Skeletal muscle tissue (tissue), 4 donors: ENCODE data around the gene C14orf119. TPM values are rescaled to one million over a fixed set of nuclear protein-coding genes. Genes with fewer than 3 reads are reported as not detected.
A peak's percentile ranks its signal among the peaks of the same experiment; 100 is the strongest.

Experiments used
- H3K27ac ChIP-seq: one replicate; pipeline ENCODE4 v1.7.0; 2013; ENCODE audit warnings: mild to moderate bottlenecking, low read depth, low read length, inconsistent platforms
- H3K27me3 ChIP-seq, 3 donors: one replicate each; pipeline ENCODE4 v1.7.0; 2013; ENCODE audit warnings: low read length in 3 of 3; ENCODE audit not compliant: control insufficient read depth in 3 of 3, insufficient read depth in 3 of 3
- H3K36me3 ChIP-seq, 3 donors: one replicate each; pipeline ENCODE4 v1.7.0; 2013; ENCODE audit warnings: low read length in 3 of 3; ENCODE audit not compliant: control insufficient read depth in 3 of 3, insufficient read depth in 3 of 3
- H3K4me1 ChIP-seq, 3 donors: one replicate each; pipeline ENCODE4 v1.7.0; 2013; ENCODE audit warnings: low read length in 3 of 3, mild to moderate bottlenecking in 3 of 3; ENCODE audit not compliant: control insufficient read depth in 3 of 3, insufficient read depth in 3 of 3
- H3K4me3 ChIP-seq, 3 donors: one replicate each; pipeline ENCODE4 v1.7.0; 2013; ENCODE audit warnings: low read length in 3 of 3
- H3K9ac ChIP-seq, 3 donors: one replicate each; pipeline ENCODE4 v1.7.0; 2013; ENCODE audit warnings: low read length in 3 of 3, mild to moderate bottlenecking in 3 of 3, moderate library complexity in 2 of 3, low read depth in 1 of 3
- H3K9me3 ChIP-seq, 3 donors: one replicate each; pipeline ENCODE4 v1.7.0; 2013; ENCODE audit warnings: low read length in 3 of 3; ENCODE audit not compliant: control insufficient read depth in 3 of 3
- total RNA-seq: library from RNA; depleted of rRNA; stranded (reverse); fragments of >200 nt; gene quantifications from one replicate; pipeline ENCODE4 v1.2.3, GENCODE V29; 2014
- donor health status: Osteomylitis.

C14orf119 gene
- total RNA-seq, 1 donor from 2014 or later = 24.5 TPM

DNA sequence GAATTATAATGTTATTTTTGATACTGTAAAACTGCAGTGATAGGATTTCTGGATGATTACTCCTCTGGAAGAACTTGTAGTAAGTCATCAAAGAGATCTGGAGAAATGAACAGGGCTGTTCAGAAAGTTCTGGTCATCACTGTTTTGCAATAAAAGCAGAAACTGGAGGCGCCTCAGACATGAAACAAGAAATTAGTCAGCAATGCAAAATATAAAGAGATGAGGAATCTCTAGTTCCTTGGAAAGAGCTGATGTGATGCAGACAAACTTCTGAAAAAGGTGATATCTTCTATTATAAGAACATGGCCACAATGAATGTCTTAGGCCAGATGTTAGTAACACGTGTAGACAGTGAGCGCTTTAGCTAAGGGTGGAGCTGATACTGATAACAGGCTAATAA, 9.8 kb upstream of the C14orf119 start:
- no peak overlapping the region for H3K27ac ChIP-seq
- H3K4me3 ChIP-seq = no peak overlapping the region
- no peaks in the 10 kb centered on the region for H3K27me3 ChIP-seq
- H3K36me3 ChIP-seq = peaks cover 35 to 68% (median 57%) of the 10 kb centered on the region in 3 donors
- no peaks in the 10 kb centered on the region for H3K4me1 ChIP-seq
- H3K9me3 ChIP-seq = no peaks in the 10 kb centered on the region
- H3K9ac ChIP-seq = no peak overlapping the region

DNA sequence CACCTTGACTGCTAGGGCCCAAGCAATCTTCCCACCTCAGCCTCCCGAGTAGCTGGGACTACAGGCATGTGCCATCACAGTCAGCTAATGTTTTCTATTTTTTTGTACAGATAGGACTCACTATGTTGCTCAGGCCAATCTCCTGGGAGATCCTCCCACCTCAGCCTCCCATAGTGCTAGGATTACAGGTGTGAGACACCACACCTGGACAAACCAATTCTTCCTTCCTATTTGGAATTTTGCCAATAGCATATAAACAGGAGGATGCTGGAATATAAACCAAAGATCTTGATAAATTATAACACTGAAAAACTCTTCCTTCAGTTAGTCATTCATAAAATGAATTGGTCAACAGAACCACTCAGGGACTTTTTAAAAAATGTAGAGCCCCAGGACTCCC, 8.7 kb upstream of the C14orf119 start:
- H3K9ac ChIP-seq = no peak overlapping the region
- H3K27ac ChIP-seq = no peak overlapping the region
- no peaks in the 10 kb centered on the region for H3K4me1 ChIP-seq
- peaks cover 28 to 59% (median 57%) of the 10 kb centered on the region in 3 donors for H3K36me3 ChIP-seq
- H3K4me3 ChIP-seq = no peak overlapping the region
- no peaks in the 10 kb centered on the region for H3K9me3 ChIP-seq
- no peaks in the 10 kb centered on the region for H3K27me3 ChIP-seq

GRCh38 chr14:23089498-23090253, 5.6 kb upstream of the C14orf119 start:
- Histone ChIP-seq H3K27ac (no peak overlapping the region), H3K9ac (no peak overlapping the region), H3K36me3 (peaks cover 29 to 64% (median 62%) of the 10 kb centered on the region in 3 donors), H3K4me3 (no peak overlapping the region), H3K9me3 (no peaks in the 10 kb centered on the region), H3K27me3 (no peaks in the 10 kb centered on the region), H3K4me1 (peaks cover 10 to 18% (median 15%) of the 10 kb centered on the region in 3 donors)

DNA sequence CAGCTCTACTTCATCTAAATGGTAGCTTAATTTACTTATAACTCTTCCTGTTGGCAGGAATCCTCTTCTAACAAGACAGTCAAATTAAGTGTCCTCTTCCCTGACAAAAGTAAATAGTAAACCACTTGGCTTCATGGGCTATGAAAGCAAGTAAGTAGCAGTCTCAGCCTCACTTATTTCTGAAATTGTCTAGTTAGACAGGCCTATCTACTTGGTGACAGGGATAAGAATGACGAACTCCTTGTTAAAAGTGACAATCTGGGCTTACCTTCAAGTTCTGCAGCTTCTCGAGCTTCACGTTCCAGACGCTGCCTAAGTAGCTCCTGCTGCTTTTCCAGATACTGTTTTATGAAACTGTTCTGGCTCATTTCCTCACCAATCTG, 5.1 kb upstream of the C14orf119 start:
- Histone ChIP-seq H3K27ac (no peak overlapping the region), H3K36me3 (peaks cover 27 to 62% (median 62%) of the 10 kb centered on the region in 3 donors)

GRCh38 chr14:23091294-23092225, 3.7 kb upstream of the C14orf119 start:
- H3K27ac ChIP-seq = no peak overlapping the region

More for the DNA sequence above, 5.1 kb upstream of the C14orf119 start:
- H3K4me3 ChIP-seq = no peak overlapping the region
- H3K9ac ChIP-seq = no peak overlapping the region
- peaks cover 10 to 19% (median 15%) of the 10 kb centered on the region in 3 donors for H3K4me1 ChIP-seq
- H3K27me3 ChIP-seq = no peaks in the 10 kb centered on the region
- no peaks in the 10 kb centered on the region for H3K9me3 ChIP-seq

DNA sequence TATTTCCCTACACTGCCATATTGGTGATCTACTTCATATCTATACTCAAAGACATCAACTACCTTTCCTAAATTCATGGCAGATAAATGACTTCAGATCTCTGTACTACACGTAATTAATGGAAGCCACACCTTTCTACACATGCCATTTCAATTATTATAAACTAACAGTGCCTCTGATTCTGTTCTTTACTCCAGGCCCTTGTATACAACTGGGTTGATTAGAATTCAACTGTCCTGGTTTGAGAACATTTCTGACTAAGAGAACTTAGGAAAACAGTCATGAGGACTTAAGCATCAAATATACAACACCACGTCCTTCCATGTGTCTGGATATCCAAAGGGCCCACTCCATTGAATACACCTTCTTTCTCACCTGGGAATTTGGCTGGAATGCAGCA, 2.2 kb upstream of the C14orf119 start:
- H3K4me1 ChIP-seq = peaks cover 21 to 30% (median 22%) of the 10 kb centered on the region in 3 donors
- H3K9ac ChIP-seq = peak overlapping the region in 1 of 3 donors; percentile 98
- peaks cover 18 to 53% (median 45%) of the 10 kb centered on the region in 3 donors for H3K36me3 ChIP-seq
- no peaks in the 10 kb centered on the region for H3K9me3 ChIP-seq
- H3K4me3 ChIP-seq = peak overlapping the region in 1 of 3 donors; percentile 18
- H3K27ac ChIP-seq = no peak overlapping the region
- no peaks in the 10 kb centered on the region for H3K27me3 ChIP-seq

More at GRCh38 chr14:23091294-23092225, 3.7 kb upstream of the C14orf119 start:
- no peaks in the 10 kb centered on the region for H3K9me3 ChIP-seq
- H3K36me3 ChIP-seq = peaks cover 20 to 51% (median 50%) of the 10 kb centered on the region in 3 donors
- H3K9ac ChIP-seq = no peak overlapping the region
- no peaks in the 10 kb centered on the region for H3K27me3 ChIP-seq
- H3K4me3 ChIP-seq = no peak overlapping the region
- peaks cover 12 to 21% (median 17%) of the 10 kb centered on the region in 3 donors for H3K4me1 ChIP-seq

DNA sequence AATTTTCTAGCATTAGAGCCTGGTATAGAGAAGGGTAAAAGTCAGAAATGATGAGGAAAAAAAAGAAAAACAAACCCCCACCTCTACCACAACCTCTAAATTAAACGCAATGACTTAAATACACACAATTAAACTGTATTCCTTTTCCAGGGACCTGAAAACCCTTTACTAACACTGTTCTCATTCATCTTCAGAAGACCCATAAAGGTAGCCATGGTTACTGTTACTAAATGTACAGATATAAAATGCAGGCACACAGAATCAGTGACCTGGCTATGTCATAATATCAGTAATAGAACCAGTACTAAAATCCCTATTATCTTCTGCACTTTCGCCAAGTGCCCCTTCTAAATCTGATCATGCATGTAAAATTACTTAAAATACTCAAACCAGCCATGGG, 1.8 kb upstream of the C14orf119 start:
- Histone ChIP-seq H3K4me1 (peaks cover 21 to 30% (median 22%) of the 10 kb centered on the region in 3 donors), H3K4me3 (peak overlapping the region in 2 of 3 donors; percentile 90 to 96), H3K9ac (peak overlapping the region; percentile 92 to 99 (median 98)), H3K36me3 (peaks cover 16 to 52% (median 47%) of the 10 kb centered on the region in 3 donors), H3K9me3 (no peaks in the 10 kb centered on the region), H3K27ac (no peak overlapping the region), H3K27me3 (no peaks in the 10 kb centered on the region)

DNA sequence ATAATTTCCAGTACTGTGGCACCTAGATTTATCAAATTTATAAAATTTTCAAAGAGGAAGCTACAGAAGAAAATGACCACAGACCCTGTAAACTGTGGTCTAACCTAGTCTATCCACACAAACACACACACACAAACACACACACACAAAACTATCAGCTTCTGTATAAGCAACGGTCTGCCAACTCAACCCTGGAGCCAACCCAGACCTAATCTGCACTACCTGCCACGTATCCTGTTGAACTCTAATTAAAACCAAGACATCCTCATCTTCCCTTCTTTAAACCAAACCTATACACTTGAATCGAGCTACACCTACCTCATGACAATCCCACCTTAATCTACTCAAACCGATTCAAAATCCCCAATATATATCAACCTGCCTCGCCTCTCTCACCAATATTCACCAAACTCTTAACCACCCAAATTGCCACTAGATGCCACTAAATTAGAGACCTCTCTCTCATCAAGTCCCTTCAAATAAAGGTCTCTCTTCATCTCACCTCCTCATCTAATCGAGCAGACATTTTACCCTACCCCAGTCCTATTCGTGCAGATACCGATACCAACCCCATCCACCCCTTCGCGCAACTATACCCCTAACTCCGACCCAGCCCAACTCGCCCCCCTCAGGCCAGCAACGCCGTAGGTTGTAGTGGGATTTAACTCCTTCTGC, 1.2 kb upstream of the C14orf119 start:
- H3K9ac ChIP-seq = peak overlapping the region; percentile 92 to 99 (median 98)
- no peaks in the 10 kb centered on the region for H3K27me3 ChIP-seq
- peak overlapping the region; percentile 98 for H3K27ac ChIP-seq
- no peaks in the 10 kb centered on the region for H3K9me3 ChIP-seq
- H3K36me3 ChIP-seq = peaks cover 16 to 53% (median 44%) of the 10 kb centered on the region in 3 donors
- H3K4me1 ChIP-seq = peaks cover 21 to 30% (median 22%) of the 10 kb centered on the region in 3 donors
- peak overlapping the region; percentile 90 to 98 (median 96) for H3K4me3 ChIP-seq

DNA sequence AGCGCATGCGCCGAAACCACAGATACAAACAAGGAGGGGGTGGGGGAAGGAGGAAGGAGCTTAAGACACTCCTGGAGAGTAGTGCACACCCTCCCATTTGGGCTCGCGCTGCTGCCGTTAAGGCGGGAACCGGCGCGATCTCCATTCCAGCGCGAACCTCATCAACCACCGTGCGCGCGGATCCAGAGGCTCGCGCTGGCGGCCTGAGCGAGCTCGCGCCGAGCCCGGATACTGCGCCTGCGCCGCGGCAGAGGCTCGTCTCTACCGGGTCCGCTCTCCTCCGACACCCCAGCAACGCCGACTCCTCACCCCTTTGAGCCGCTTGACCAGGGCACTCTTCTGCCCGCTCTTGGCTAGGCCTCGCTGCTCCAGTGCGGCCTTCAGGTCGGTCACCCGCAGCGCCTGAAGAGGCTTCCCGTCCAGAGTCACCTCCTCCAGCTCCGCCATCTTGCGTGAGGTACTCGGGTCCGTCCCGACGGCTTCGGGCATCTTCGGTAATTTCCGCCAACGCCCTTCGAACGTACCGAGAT, 574 bp upstream of the C14orf119 start, which contains the start of gene ACIN1:
ACIN1 (minus strand) TSS at position 471 of the 530 bp plus-strand sequence; CDS start at position 447, 24 bp downstream.
- peaks cover 21 to 30% (median 22%) of the 10 kb centered on the region in 3 donors for H3K4me1 ChIP-seq

More for the DNA sequence above, 574 bp upstream of the C14orf119 start, which contains the start of gene ACIN1:
- H3K4me3 ChIP-seq = peak within 1 kb of the TSS; percentile 90 to 98 (median 96)
- peaks cover 14 to 48% (median 38%) of the 10 kb centered on the region in 3 donors for H3K36me3 ChIP-seq
- peak within 1 kb of the TSS; percentile 92 to 99 (median 98) for H3K9ac ChIP-seq
- H3K9me3 ChIP-seq = no peaks in the 10 kb centered on the region
- no peaks in the 10 kb centered on the region for H3K27me3 ChIP-seq
- peak within 1 kb of the TSS; percentile 98 for H3K27ac ChIP-seq
